HG03103 (cell line): ENCODE results near the gene CAMKMT.
A peak's percentile ranks its signal among the peaks of the same experiment; 100 is the strongest.
"Not testable (repeated sequence)": the region's sequence is repeated elsewhere in the genome, so short reads cannot be mapped to it uniquely, and the experiment has no call there.

Experiments used
- ATAC-seq: cut with Tn5 transposase; IDR thresholded peaks from one replicate; pipeline ENCODE4 v1.9.1; 2021; ENCODE audit warnings: low read depth; ENCODE audit not compliant: unreplicated experiment

Gene CAMKMT

DNA sequence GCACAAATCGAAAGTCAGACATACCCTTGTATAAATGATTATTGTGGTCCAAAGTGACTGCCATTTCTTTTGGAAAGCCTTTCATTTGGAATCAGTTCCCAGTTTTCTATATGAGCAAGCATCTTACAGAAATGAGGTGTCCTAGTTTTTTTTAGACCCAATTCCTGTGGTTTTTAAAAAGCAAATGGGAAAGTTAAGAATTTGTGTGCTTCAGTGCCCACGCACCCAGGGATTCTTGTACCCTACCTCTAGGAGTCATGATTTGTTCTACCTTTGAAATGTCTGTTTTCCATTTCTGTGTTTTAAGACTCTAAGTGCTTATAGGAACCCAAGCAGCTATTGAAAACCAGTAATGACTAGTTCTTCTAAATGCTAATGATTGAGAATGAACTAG is 218.1 kb downstream of the CAMKMT start:
- ATAC-seq, result no peak

DNA sequence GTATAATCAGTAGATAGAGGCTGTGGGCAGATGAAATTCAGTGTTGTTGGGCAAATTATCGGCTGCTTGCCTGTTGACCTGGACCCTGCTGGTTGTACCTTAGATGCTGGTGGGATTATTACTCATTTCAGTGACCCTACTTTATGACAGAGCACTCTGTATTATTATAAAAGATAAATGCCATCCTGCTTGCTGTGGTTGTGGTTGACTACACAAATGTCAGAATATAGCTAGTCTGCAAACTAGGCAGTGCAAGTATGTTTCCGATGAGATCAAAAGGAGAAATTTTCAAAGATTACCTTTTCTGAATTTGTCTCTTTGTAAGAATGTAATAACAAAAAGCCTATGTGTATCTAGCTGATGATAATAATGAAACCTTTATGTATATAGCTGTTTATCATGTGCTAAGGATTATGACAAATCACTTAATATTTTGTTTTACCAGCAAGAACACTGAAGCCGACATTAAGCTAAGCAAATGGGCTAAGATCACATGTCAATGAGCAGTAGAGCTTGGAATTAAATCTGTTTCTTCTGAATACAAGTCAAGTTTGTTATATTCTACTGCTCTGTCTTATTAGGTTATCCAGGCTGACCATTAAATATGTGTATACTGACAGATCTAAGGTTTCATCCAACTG is 219.2 kb downstream of the CAMKMT start:
- ATAC-seq, result no peak

DNA sequence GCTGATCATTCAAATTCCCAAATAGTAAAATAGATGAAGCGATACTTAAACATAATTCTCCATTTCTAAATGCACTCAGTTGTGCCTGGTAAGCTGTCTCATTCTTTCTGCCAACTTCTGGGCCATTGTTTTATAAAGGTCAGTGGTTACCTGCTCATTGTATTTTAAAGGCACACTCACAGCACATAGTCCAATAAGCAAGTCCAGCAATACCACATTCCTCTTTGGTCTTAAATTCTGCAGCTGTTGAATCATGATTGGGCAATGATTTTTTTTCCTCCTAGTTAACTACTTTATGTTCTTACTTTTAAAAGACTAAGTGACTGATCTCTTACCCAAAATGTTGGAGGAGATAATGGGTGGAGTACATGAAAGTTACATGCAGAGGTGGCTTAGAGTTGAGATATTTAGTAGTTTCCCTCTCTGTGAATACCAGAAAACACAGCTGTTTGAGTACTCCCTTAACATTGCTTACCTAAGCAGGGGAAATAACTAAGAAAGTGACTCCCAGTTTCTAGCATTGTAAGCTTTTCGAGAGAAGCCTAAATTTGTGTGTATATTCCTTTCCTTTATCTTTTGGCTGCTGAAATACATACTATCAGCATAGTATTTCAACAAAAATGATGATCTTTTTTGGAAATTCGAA is 220.7 kb downstream of the CAMKMT start:
- ATAC-seq, result no peak

DNA sequence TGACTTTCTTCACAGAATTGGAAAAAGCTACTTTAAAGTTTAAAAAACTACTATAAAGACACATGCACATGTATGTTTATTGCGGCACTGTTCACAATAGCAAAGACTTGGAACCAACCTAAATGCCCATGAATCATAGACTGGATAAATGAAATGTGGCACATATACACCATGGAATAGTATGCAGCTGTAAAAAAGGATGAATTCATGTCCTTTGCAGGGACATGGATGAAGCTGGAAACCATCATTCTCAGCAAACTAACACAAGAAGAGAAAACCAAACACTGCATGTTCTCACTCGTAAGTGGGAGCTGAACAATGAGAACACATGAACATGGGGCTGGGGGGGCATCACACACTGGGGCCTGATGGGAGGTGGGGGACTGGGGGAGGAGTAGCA is 233.9 kb downstream of the CAMKMT start:
- ATAC-seq, result not testable (repeated sequence)

DNA sequence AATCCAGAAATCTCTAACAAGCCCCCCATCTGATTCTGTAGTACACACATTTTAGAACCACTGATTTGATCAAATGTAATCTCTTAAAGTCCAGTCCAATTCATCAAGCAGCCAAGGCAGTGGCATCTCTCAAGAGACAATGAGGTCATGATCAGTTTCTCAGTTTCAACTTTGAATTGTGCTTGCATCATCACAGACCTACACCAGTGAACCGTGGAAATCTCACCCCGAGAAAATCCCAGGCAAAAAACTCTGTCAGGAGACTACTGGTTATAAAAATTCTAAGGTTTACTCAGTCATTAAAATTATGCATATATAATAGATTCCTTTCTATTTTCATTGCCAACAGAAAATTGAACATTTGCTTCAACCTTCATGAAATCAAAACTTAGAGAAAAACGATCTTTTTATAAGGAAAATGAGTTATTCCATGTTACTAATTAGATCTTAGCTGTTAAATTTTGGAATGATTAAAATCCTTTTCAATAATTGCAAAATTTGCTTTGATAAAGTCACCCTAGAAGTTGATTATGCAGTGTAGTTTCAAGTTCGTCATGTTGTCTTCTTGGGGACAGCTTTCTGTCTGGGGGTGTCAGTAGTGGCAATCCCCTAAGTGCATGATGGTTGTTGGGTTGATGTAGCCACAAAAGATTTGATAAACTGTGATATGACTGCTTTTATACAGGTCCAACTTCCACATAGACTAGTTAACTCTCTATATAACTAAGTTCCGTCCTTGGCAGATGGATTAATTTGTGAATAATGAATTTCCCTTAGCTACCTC is 235.0 kb downstream of the CAMKMT start:
- no peak for ATAC-seq

DNA sequence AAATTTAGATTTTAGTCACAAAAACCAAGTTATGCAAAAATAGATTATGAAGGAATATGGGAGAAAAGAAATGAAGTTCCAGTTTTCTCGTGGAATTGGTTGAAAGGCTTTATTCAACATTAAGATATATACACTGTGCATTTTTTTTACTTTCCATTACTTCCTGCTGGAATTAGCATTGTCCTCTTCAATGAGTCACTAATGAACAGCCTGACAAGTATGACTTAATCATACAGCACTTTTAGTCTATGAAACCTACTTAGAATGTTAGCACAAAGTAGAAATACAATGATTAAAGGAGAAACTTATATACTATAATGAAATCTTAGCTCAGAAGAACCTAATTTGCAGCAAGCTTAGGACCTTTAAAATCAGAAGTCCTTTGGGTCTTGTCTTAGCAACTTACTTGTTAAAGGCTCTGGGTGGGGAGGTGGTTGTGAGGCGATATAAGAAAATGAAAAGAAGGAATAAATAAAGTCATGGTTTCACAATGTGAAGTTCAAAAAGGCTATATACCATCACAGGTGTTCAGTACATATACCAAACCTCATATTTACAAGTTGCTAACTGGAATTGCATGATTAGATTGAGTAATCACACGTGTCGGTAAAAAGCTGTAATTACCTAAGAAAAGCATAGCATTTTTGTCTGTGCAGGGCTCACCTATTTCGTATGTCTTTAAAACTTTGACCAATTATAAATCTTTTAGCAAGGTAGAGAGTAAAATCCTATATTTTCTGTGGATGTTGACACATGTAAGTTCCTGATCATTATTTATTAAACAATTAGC is 236.8 kb downstream of the CAMKMT start:
- no peak for ATAC-seq

DNA sequence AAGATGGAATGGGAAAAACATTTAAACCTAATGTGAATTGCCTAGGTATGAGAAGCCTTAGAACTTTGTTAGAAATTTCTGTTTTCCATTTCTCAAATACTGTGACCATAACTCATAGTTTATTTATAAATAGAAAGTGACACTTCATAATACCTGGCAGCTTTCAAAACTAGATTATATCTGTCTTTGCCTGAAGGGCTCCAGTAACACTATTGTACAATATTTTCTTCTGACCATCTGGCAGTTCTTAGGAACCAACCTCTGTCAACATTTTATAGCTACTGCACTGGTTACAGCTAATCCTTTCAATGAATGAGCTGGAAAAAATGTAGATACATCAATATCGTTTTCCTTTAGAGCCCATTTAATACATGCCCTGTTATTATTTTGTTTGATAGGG is 237.4 kb downstream of the CAMKMT start:
- ATAC-seq, result no peak

DNA sequence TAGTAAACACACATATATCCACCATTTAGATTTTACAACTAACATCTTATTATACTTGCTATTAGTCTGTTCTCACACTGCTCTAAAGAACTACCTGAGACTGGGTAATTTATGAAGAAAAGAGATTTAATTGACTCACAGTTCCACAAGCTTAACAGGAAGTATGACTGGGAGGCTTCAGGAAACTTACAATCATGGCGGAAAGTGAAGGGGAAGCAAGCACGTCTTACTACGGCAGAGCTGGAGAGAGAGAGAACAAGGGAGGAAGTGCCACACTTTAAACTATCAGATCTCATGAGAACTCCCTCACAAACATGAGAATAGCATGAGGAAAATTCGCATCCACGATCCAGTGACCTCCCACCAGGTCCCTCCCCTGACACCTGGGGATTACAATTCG is 240.7 kb downstream of the CAMKMT start:
- no peak for ATAC-seq

DNA sequence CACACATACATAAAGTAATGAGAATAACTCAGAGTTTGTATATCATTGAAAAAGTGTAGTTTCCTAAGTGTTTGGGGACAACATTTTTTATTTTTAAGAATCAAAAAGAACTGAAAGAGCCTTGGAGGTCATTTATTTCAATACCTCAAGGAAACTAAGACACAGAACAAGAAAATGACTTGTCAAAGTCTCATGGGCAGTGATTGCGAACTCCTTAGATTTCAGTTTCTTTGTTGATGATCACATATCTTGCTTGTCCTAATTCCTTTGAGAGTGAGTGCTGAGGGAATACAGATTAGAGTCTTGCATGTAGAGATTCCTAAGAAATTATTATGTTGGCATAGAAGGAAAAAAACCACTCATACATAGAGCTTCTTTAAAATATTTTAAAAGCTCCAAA is 243.8 kb downstream of the CAMKMT start:
- ATAC-seq, result no peak

DNA sequence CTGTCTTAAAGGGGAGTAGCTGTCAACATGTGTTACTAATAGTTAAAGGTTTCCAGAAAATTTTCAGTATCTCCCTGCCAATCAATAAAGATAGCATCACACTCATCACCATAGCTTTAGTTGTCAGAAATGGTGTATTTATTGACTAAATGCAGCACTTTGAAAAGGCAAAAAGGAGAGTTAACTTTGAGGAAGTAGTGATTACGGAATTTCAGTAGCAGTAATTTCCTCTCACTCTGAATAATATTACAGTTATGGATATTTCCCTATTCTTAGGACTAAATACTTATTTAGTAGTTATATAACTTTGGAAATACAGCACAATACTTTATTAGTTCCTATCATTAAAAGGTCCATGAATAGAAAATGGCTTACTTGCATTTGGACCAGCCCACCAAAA is 250.5 kb downstream of the CAMKMT start:
- no peak for ATAC-seq

DNA sequence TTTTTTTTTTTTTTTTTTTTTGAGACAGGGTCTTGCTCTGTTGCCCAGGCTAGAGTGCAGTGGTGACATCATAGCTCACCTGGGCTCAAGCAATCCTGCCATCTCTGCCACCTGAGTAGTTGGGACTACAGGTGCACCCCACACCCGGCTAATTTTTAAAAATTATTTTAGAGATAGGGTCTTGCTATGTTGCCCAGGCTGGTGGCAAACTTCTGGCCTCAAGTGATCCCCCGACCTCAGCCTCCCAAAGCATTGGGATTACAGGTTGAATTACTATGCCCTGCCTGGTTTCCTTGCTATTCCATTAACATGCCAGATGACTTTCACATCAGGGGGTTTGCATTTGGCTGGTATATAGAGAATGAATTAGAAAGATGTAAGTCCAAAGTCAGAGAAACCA is 253.2 kb downstream of the CAMKMT start:
- ATAC-seq, result no peak

DNA sequence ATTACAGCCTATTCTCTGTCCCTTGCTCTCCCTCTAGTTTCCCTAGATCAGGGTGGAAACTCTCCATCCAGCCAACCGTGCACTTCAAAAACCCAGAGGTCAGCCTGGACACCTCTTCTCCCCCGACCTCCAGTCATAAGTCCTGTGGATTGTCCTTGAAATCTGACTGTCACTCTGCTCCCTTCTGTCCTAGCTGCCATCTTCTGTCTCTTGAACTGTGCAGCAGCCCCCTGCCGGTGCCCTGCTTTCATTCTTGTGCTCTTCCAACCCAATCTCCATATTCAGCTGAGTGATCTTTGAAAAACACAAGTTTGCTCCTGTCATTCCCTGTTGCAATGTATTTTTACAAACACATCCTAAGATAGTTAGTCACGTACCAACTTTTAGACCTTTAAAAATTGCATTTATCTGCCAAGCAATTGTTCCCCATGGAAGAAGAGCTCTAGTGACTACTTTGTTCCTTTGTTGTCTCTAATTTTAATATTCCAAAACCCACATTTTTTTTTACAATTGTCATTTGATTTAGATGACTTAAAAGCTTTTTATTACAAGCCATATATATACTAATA is 254.3 kb downstream of the CAMKMT start:
- no peak for ATAC-seq

DNA sequence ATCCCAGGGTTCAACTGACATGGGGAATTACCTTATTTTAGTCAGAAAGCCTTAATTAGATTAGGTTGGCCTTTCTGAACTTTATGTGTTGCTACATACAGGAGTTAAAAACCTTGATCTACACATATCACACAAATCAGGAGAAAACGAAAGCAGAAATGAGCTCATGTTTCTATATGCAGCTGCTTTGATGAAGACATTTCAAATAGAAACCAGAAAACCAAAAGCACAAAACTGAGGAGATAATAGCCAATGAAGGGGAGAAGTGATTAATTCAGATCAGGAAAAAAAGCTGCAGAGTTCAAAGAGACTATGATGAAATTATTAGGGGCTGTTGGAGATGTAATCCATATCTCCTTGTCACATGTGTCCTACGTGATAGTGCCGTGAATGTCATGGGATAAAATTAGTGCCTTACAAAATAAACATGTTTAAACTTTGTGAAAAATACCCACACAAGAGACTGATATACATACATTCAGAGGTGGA is 255.0 kb downstream of the CAMKMT start:
- peak; percentile 71 for ATAC-seq

DNA sequence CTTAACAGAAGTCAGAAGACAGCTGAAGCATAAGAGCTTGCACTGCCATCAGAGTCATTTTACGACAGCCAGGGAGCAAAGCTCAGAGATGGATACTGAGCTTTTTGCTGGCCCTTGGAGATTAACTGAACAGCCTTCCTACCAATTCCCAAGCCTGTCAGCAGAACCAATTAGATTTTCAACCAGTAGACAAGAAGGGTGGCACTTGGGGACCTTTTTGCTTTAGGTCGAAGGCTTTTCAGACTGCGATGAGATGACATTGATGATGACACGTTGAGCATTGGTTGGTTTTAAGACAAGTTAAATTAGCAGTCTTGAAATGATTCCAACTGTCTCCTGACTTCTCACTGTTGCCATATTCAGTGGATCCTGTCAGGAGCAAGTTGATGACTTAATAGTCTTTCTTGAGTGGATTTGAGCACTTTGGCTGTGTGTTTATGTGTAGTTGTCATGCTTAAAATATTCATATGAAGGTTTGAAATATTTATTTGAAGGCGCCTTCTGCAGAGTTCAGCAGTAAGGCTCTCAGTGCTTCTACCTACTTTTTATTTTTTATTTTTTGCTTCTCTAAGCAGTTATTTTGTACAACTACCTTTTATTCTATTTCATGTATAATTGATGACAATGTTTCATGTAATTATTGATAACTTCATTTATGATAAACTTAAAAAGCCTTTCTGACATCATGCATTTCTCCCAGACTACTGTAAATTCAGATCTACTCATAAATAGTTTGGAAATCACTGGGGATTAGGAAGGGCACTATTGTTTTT is 256.7 kb downstream of the CAMKMT start:
- no peak for ATAC-seq

DNA sequence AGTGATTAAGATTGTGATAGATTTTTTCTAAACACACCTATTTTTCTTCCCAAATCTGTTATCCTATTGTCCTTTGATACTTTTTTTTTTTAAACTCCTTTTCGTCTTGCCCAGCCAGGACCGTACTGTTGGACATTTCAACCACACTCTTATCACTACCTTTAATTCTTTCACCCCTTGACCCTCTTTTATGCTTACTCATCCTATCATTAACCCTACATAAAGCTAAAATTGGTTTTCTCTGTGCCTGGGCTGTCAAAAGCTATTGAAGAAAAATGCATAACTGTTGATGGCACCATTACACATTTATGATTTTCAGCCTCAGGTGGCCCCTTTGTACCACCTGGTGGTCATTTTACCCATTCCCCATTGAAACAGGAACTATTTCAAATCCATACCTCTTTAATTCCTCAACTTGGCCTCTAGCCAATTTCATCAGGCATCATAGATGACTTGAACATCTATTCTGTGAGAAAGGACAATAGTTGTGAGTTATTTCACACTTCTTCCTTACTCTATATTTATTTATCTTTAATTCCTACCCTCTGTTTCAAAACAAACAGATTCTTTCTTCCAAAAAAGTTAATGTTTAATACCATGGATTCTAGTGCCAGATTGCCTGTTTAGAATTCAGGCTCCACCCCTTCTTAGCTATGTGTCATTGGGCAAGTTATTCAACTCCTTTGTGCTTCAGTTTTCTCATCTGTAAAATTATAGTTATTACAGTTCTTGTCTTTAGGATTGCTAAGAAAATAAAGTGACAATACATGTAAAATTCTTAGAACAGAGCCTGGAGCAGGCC is 258.6 kb downstream of the CAMKMT start:
- no peak for ATAC-seq

DNA sequence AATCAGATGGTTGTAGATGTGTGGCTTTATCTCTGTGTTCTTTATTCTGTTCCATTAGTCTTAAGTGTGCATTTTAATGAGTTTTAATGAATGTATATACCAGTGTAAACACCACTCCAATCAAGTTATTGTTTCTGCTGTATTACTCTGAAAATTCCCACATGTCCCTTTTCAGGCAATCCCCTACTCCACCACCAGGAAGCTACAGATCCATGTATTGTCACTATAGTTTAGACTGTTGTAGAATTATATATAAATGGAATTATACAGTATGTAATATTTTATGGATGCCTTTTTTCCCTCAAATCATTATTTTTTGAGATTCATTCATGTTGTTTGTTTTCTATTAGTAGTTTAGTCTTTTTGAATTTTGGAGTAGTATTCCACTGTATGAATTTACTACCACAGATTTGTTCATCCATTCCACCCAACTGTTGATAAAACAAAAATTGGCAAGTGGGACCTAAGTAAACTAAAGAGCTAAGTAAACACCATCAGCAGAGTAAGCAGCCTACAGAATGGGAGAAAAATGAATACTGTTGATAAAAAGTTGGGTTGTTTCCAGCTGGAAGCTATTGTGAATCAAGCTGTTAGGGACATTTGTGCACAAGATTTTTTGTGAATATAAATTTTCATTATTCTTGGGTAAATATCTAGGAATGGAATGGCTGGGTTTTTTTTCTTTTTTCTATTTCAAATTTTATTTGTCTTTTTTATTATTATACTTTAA is 262.0 kb downstream of the CAMKMT start:
- ATAC-seq, result no peak

DNA sequence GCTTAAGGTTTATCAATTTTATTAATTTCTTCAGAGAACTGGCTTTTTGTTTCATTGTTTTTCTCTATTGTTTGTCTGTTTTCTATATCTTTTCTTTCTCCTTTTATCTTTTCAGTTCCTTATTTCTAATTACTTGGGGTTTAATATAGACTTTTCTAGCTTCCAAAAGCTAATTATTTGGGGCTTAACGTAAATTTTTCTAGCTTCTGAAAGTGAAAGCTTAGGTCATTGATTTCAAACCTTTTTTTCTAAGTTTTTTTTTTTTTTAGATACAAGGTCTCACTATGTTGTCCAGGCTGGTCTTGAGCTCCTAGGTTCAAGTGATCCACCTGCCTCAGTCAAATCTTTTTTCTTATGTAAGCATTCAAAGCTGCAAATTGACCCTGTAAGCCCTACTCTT is 266.6 kb downstream of the CAMKMT start:
- no peak for ATAC-seq

DNA sequence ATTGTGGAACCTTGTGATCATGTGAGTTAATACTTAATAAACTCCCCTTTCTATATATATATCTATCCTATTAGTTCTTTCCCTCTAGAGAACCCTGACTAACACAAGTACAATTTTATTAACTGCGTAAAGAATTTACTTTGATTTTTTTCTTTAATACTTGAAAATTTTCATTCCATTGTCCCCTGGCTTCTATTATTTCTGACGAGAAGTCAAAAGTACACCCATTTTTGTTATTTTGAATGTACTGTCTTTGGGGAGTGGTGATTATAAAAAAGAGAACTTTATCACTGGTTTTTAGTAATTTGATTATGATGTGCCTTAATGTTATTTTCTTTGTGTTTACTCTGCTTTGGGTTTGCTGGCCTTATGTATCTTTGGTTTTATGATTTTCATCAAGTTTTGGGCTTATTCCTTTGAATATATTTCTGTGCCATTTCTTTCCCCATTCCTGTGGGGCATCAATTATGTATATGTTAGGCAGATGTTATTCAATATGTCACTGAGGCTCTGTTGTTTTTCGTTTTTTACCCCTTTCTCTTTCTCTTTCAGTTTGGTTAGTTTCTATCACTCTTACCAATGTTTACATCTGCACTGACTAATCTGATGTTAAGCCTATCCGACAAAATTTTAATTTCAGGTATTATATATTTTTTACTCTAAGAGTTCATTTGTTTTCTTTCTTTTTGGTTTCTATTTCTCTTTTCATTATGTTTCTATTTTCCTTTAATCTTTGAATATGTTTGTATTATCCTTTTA is 271.4 kb downstream of the CAMKMT start:
- ATAC-seq, result no peak
